NCI-H2196 (cell line): ENCODE data around the gene SH3BGRL2.

Experiments used
- DNase-seq: peaks from one replicate; lab custom pipeline; 2025; ENCODE audit not compliant: unreplicated experiment; lab: John Stamatoyannopoulos, UW

SH3BGRL2 gene

DNA sequence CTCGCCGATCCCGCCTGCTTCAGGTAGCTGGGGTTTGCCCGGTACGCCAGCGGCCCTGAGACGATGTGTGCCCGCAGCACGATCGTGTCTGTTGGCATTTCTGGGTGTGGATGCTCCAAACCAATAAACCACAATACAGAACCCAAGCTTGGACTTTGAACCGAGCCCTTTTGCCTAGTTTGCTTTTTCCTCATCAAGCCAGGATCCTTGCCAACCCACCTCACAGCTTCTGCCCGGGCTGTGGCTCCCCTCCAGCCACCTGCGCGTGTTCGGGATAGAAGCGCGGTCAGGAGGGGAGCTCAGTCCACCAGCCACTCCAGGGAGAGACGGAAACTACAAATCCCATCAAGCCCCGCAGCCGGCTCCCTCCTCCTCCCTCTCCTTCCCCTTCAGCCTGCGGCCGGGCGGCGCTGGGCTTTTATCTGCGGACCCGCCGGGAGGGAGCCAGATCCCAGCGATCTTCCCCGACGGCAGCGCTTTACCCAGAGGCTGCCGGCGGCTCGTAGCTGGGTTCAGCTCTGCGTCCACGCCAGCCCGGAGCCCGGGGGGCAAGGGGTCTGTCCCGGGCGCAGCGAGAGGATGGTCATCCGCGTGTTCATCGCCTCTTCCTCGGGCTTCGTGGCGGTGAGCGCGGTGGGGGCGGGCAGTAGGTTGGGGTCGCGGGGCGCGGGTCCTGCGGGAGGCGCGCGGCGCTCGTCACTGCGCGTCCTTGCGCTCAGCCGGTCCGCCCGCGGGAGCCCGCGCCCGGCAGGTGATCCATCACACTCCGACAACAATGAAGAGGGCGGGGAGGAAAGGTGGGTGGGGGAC lies at the start of gene SH3BGRL2:
Gene SH3BGRL2, plus strand, starts transcription at position 447 of the 810 bp plus-strand sequence. Its CDS starts 133 bp downstream, at position 580.
- peak; percentile 71 for DNase-seq

DNA sequence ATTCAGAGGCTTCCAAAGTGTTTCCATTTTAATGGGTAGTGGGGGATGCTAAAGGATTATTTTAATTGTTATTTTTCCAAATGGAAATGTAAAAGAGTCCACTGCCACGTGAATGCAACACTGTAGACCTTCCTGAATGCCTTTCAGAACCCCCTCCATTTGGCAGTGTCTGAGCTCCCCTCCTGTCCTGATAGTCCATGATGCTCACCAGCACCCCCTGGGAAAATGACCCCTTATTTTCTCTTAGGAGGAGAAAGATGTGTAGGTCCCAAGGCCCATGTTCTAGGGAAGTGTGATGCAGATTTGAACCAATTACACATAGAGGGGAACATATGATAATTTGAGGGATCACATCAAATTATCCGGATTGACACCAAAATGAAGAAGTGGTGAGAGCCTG lies 46.8 kb upstream of the SH3BGRL2 start:
- no peak for DNase-seq

DNA sequence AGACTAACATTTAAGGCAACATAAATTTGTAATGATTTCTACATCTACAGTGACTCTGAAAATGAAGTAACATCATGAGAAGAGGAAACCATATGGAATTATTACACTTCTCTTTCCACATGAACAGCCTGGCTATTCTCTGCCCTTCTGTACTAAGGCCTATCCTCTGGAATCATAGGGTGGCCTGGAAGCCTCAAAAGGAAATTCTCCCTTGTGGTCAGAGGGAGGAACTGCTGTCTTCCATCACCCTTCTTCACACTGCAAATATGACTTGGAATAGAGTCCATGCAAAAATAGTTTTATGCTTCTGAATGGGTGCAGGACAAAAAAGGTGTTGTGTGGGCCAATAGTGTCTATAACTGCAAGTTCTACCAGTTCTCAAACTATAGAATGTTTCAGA lies 44.6 kb upstream of the SH3BGRL2 start:
- peak; percentile 4 for DNase-seq

DNA sequence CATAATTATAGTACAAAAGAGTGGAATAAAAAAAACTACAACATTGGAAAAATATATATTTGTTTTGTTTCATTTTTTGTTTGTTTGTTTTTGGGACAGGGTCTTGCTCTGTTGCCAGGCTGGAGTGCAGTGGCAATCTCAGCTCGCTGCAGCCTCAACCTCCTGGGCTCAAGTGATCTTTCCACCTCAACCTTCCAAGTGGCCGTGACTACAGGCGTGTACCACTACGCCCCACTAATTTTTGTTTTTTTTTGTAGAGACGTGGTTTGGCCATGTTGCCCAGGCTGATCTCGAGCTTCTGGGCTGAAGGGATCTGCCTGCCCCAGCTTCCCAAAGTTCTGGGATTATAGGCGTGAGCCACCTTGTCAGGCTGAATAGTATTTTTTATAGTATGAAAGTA lies 41.4 kb upstream of the SH3BGRL2 start:
- no peak for DNase-seq

DNA sequence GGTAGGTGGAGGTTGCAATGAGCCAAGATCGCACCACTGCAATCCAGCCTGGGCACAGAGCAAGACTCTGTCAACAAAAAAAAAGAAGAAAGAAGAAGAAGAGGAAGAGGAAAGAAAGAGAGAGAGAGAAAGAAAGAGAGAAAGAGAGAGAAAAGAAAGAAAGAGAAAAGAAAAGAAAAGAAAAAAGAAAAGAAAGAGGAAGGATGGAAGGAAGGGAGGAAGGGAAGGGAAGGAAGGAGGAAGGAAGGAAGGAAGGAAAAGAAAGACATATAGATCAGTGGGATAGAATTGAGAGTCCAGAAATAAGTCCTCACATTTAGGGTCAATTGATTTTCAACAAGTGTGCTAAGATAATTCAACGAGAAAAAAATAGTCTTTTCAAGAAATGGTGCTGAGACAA lies 34.0 kb upstream of the SH3BGRL2 start:
- no peak for DNase-seq

DNA sequence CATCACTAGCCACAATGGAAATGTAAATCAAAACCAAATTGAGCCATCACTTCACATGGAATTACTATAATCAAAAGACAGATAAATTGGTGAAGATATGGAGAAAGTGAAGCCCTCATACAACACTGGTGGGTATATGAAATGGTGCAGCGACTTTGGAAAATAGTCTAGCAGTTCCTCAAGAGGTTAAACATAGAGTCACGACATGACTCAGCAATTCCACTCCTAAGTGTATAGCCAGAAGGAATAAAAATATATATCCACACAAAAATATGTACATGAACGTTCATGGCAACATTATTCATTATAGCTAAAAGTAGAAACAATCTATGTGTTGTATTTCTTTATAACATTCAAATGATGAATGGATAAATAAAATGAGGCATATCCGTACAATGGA lies 33.1 kb upstream of the SH3BGRL2 start:
- DNase-seq, result no peak

DNA sequence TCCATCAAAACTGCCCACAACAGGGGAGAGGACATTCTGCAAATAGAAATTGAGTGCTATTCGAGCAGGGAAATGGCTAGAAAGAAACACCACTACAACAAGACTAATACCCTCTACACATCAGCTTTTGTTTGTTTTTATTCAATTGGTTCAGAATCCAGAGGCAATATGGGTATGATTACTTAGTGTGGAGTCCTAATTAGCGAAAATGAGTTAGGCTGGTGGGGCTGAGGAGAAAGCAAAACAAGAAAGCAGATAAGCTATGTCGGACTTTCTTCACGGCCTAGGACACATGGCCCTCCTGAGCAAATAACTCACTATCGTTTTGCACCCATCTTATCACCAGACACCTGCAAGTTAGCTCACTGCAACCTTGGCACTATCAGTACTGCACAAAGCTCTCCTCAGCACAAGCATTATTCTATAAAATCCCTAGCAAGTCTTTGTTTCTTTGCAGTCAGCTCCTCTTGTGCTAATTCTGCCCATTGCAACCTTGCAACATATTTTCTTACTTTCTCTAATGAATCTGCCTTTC lies 31.3 kb upstream of the SH3BGRL2 start:
- no peak for DNase-seq

DNA sequence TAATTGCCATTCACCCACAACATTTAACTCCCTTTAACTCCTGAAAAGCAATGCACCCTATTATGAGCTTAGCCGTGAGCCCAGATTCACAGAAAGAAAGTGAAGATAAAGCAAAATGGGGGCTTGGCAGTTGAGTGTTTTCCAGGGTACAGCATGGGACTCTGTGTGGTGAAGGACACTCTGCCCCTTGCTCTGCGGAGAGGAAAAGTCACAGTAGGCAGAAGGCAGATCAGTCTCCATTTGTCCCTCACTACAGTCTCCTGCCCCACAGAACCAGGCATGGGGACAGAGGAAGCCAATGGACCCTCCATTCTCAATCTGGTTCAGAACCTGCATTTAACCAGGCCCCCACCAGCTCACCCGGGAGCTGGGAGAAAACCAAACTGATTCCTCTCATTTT lies 30.8 kb upstream of the SH3BGRL2 start:
- DNase-seq, result no peak

DNA sequence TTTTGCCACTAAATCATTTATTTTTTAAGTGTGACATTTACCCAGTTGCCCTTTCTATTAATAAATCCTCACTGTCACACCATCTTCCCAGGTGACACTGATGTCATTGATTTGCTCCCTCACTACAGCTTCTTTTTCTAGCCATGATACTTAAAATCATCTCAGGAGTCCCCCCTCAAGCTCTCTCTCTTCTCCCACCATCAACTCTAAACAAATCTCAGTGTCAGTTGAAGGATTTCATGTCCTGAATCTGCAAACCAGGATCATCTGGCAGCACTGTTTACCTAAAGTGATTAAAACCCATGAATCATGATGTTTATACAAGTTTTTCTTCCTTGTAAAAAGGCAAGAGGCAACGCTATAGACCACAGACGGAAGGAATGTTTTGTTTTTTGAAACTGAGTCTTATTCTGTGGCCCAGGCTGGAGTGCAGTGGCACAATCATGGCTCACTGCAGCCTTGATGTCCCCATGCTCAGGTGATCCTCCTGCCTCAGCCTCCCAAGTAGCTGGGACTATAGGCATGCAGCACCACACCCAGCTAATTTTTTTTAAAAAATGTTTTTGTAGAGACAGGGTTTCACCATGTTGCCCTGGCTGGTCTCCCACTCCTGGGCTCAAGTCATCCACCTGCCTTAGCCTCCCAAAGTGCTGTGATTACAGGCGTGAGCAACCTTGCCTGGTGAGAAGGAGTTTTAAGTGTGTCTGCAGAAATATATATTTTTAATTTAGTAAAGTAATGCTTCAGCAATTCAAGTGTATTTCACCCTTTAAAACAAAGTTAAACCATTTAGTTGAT lies 30.1 kb upstream of the SH3BGRL2 start:
- peak; percentile 38 for DNase-seq

DNA sequence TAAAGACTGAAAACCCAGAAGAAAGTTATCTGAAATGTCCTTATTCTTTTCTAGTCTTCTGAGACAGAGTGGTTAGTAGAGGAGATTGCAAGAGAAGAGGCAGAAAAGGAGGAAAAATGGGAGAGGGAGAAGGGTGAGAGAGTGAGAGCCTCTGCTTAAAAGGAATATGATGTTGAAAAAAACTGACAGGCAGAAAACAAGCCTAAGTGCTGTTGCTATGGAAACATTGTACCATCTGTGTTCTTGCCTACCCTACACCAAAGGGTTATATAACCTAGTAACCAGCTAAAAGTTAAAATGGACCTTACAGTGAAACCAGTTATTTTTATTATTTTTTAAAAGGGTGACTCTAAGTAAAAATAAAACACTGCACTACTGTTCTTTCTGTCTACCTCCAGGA lies 28.3 kb upstream of the SH3BGRL2 start:
- DNase-seq, result no peak

DNA sequence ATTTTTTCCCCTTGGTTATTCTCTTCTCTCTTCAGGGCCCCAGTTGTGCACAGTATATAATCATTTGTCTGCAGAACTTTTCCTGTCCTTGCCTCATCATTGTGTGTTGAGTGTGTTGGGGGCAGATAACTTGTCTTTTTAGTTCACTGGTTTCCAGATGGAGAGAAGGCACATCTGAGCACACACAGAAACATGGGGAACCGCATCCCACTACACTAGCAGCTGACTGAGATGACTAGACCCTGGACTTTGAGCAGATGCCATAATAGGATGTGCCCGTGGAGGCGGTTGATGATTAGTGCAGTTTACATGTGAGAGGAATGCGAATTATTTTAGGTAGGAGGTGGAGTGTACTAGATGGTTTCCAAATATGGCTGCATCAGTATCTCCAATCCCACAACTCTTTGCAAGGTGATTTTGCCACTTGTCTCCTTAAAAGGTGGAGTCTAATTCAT lies 26.5 kb upstream of the SH3BGRL2 start:
- no peak for DNase-seq

DNA sequence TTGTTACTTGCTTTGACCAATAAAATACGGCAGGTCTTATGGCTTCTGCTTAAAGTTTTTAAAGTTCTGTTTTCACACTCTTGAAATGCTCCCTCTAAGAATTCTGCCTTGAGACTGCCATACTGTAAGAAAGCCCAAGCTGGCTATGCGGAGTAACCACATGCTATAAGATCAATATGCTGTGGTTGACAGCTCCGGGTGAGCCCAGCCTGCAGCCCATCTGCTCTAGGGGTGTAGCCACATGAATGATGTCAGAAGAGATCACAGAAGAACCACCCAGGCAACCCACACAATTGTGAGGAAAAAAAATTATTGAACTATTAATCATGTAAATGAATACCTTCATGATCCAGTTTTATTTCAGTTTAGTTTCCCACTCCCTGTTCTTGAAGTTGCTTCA lies 26.1 kb upstream of the SH3BGRL2 start:
- no peak for DNase-seq

DNA sequence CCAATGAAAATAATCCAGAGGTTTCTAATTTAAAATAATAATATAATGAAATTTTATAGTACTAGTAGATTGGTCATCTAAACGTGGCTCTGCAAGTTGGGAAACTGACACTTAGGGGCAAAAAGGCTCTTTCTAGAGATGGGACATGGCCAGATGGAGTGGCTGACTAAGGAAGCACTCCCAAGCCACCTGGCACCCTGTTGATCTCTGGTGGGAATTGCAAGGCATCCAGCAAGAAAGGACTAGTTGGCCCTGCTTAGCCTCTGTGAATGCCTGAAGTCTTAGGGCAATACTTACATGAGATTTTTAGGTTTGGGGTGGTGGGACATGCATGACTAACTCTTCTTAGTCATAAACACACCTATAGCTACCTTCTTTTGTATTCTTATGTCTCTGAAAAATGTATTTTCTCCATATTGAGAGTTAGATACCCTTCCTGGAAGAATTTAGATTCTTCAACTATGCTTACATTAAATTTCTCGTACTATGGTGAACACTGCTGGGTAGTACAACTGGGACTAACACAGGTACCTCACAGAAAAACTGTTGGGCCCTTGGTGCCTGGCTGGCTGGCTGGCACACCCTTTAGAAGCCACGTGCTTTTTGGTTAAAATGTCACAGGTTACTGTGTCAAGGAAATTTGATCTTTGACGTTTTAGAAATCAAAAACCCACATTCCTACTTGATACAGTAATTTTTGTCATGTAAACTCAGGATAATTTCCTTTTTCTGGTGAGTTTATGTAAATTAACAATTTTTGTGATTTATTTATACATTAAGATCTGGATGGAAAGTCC lies 25.0 kb upstream of the SH3BGRL2 start:
- no peak for DNase-seq

DNA sequence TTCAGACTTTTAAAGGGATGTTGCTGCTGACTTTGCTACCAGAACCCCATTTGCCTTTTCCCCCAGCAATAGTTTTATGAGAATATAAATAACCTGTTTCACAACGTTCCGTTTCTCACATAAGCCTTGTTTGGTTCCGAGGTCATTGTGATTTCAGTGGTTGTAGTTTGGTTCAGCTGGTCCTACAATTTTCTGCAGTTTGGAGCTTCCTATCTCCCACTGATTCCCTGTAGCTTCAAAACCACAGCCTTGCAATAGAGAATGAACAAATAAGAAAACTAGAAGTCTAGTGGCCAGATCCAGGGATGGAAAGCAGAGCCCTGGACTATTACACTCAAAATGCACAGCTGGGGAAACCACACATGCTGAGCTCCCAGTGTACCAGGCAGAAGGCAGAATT lies 24.1 kb upstream of the SH3BGRL2 start:
- no peak for DNase-seq

DNA sequence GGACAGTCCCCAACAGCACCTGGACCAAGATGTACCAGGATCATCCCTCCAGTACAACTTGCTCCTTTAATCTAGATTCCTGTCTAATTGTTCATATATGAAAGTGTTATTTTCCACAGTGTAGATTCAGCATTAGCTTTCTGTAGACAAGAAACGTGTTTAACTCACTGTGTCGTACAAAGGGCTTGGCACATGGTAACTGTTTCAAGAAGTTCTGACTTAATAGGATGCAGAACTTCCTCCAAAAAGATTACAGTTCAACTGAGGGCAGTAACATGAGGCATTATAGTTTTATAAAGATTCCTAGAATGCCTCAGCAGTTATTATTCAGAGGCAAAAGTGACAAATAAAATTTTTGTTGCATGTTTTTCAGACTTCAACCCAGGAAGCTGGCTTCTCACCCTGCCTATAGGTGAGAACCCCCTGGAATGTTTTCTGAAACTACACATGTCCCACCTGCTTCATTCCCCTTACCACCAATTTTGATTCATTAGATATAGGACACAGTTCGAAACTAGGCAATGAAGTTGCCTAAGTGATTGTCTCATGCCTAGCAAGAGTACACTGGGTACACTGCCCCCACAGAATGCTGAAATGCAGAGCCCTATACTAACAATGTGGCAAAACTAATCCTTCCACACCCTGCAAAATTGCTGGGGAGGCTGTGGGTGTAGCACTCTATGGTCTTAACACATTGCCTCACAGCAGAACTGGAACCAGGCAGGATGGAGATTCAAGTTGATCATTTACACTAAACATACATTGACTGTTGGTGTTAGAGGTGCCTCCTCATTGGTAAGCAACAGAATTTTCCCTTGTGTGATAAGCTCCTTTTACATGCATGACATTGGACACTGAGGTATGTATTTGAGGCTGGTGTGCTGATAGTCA lies 22.6 kb upstream of the SH3BGRL2 start:
- DNase-seq, result no peak

DNA sequence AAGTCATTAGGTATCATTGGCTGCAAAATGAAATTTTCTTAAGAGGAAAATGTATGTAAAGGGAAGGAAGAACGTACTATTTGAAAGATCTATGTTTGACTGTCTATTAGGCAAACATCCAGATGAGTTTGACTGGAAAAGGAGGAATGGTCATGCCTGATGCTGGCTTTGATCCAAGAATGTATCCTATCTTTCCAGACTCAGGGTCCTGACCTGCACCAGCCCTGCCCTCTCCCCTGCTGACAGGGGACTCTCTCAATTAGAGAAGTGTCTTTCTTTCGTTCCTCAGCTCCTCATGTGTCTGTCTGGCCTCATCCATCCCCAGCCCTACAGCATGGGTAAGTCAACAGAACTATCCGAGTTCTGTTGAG lies 21.9 kb upstream of the SH3BGRL2 start:
- no peak for DNase-seq

DNA sequence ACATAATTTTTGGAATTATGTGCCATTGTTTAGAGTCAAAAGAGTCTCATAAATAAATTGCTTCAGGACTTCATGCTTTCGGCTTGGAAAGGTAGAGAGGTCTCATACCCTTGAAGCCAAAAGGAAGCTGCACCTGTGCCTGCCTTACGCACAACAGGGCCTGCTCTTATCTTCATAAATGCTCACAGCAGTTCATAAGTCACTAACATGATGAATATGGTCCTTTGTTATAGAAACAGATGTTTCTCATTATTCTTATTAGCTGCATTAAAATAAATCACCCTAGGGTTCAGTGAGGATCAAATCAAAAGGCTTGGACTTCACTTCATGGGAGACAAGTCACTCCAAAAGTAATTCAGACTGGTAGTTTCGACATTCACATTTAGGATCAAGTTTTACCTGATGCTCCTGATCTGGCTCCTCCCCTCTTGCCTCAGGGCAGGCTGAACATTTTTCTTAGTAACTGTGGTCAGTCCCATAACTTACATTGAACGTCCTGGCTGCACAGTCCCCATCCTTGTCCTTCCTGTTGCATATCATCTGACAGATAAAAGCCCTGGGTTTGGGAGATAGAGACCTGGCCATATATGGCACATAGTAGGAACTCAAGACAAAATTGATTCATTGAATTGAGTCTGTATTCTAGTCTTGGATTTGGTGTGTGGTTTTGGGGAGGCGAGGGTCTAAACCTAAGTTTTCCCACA lies 20.7 kb upstream of the SH3BGRL2 start:
- no peak for DNase-seq

DNA sequence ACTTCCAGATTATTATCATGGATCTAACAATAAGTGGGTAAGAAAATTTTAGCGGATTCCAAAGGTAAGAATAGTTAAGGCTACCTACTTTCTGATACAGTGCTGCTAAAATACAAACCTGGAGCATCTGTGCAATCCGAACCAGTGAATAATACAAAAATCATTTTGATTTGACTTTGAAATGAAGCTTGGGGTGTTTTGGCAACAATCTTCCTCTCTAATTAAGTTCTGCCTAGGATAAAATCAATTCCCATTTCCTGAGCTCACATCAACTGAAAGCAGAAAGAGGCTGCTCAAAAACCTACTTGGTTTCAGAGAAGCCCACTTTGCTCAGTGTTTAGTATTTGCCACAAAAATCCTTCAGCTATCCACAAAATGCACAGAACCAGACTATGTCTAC lies 18.7 kb upstream of the SH3BGRL2 start:
- DNase-seq, result no peak

DNA sequence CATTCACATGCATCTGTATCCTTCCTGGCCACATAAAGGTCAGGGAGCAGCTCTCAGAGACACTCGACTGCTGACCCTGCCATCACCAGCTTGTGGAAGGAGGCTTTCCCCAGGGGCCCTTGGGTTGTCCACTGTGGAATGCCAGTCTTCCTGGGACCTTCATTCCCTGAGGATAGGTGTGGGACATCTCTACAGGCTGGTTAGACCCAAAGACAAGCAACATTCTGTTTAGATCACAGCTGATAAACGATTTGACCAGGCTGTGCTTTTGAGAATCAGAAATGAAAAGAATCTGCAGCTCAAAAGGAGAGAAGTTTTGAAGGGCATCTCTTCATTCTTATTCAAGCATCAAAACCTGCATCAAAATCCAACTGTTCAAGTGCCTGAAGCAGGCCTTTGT lies 18.2 kb upstream of the SH3BGRL2 start:
- no peak for DNase-seq

DNA sequence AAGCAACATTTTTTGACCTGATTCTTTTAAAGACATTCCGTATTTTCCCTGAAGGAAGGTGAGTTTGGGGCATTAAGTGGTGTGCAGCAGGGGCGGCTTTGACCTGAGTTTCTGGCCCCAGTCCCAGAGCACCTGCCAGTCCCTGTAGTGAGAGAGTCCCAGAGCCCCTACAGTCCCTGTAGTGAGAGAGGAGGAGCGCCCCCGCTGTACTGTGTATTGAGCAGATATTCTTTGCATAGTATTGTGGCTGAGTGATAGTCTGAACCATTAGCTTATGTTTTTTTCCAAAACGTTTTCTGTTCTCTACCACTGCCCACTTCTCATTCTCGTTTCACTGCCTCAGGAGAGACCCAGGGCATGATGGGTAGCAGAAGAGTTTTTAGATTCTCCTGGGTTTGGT lies 17.2 kb upstream of the SH3BGRL2 start:
- DNase-seq, result no peak
